HUES48 (cell line): ENCODE data around the gene ZFYVE9.
A peak's percentile ranks its signal among the peaks of the same experiment; 100 is the strongest.

Source experiments
- H3K27ac ChIP-seq: one replicate; pipeline ENCODE4 v1.7.0; 2013; ENCODE audit warnings: low read depth, low read length, inconsistent platforms
- H3K27me3 ChIP-seq: 2 replicates; pipeline ENCODE4 v1.6.1; 2013; ENCODE audit warnings: mild to moderate bottlenecking, low read length; ENCODE audit not compliant: control insufficient read depth, insufficient read depth
- H3K36me3 ChIP-seq: 2 replicates; pipeline ENCODE4 v1.6.1; 2013; ENCODE audit warnings: low read length; ENCODE audit not compliant: control insufficient read depth, insufficient read depth
- H3K4me1 ChIP-seq: 2 replicates; pipeline ENCODE4 v1.6.1; 2013; ENCODE audit warnings: mild to moderate bottlenecking, low read length; ENCODE audit not compliant: control insufficient read depth, insufficient read depth
- H3K4me3 ChIP-seq: 2 replicates; pipeline ENCODE4 v1.5.1; 2013; ENCODE audit warnings: mild to moderate bottlenecking, low read depth, low read length
- H3K9ac ChIP-seq: 2 replicates; pipeline ENCODE4 v1.6.1; 2013; ENCODE audit warnings: mild to moderate bottlenecking, low read depth, low read length, moderate library complexity
- H3K9me3 ChIP-seq: 2 replicates; pipeline ENCODE4 v1.6.1; 2013; ENCODE audit warnings: low read length; ENCODE audit not compliant: control insufficient read depth, insufficient read depth

ZFYVE9 gene

DNA sequence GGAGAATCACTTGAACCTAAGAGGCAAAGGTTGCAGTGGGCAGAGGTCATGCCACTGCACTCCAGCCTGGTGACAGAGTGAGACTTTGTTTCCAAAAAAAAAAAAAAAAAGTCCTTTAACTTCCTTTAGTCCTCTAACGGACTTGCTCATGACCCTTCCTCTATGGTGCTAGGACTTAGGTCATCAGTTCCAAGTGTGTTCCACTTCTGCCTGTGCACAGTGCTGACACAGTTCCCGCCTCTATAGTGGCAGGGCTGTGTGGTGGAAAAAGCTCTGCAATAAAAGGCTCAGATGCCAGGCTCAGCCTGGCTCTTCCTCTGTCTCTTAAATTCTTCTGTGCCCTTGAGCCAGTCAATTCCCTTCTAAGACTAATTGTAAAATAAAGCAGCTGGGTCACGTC is 202.1 kb downstream of the ZFYVE9 start:
- Histone ChIP-seq H3K4me1 (0 out of 2 replicates have a peak, but pooled peaks cover 2% of the 10 kb centered on the region), H3K27ac (no peak overlapping the region), H3K27me3 (no peaks in the 10 kb centered on the region), H3K36me3 (peaks cover 12% of the 10 kb centered on the region; the same call in 1 of the 2 replicates), H3K9me3 (no peaks in the 10 kb centered on the region), H3K9ac (no peak overlapping the region), H3K4me3 (no peak overlapping the region)

DNA sequence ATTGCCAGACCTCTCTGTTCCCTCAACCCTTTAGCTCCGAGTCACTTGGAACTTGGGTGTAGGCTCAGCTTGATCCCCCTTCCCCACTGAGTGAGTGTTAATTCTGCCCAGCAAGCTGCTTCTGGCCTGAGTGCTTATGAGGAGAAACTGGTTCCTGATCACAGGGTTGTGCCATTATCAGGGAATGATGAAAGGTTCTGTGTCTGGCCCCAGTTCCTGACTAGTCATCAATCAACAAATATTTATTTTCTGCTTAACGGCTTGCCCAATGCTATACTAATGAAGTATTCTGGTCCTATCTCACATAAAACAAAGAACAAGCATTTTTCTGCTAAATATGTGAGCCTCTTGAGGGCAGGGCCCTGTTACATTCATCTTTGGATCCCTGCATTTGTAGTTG is 203.4 kb downstream of the ZFYVE9 start:
- Histone ChIP-seq H3K9ac (no peak overlapping the region), H3K4me3 (no peak overlapping the region), H3K27me3 (no peaks in the 10 kb centered on the region), H3K36me3 (peaks cover 5% of the 10 kb centered on the region; the same call in 1 of the 2 replicates), H3K27ac (no peak overlapping the region), H3K9me3 (no peaks in the 10 kb centered on the region), H3K4me1 (0 out of 2 replicates have a peak, but pooled peaks cover 2% of the 10 kb centered on the region)

DNA sequence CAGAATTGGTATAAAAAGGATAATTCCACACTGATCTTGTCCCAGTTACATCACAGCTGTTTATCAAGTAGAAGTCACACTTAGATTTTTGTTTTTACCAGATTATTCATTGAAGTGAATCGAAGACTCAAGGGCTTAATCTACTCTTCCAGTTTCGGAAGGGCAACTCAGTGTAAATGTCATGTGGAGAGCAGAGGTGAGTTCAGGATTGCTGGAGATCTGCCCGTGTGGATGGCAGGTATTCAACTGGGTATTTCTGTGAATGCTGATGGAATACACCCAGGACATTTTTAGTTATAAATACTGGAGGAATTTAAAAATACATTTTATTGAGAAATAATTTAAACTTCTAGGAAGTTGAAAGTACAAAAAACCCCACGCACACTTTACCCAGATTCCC is 204.8 kb downstream of the ZFYVE9 start:
- Histone ChIP-seq H3K4me1 (peaks cover 12% of the 10 kb centered on the region), H3K9ac (no peak overlapping the region), H3K36me3 (peaks cover 5% of the 10 kb centered on the region; the same call in 1 of the 2 replicates), H3K9me3 (no peaks in the 10 kb centered on the region), H3K4me3 (no peak overlapping the region), H3K27me3 (no peaks in the 10 kb centered on the region), H3K27ac (no peak overlapping the region)

- no peak overlapping the region for H3K4me3 ChIP-seq
- H3K27me3 ChIP-seq = no peaks in the 10 kb centered on the region
- peak overlapping the region; percentile 25 for H3K27ac ChIP-seq
- H3K9me3 ChIP-seq = no peaks in the 10 kb centered on the region
- H3K4me1 ChIP-seq = peaks cover 17% of the 10 kb centered on the region
- H3K9ac ChIP-seq = no peak overlapping the region
- peaks cover 26% of the 10 kb centered on the region for H3K36me3 ChIP-seq
These were observed 206.9 kb downstream of the ZFYVE9 start for GRCh38 chr1:52348704-52349300.

GRCh38 chr1:52352690-52353089 is 210.8 kb downstream of the ZFYVE9 start:
- no peaks in the 10 kb centered on the region for H3K27me3 ChIP-seq
- no peaks in the 10 kb centered on the region for H3K9me3 ChIP-seq
- H3K4me1 ChIP-seq = peaks cover 17% of the 10 kb centered on the region
- H3K9ac ChIP-seq = no peak overlapping the region
- no peak overlapping the region for H3K27ac ChIP-seq
- no peak overlapping the region for H3K4me3 ChIP-seq
- peaks cover 60% of the 10 kb centered on the region for H3K36me3 ChIP-seq

GRCh38 chr1:52355436-52355835 is 213.5 kb downstream of the ZFYVE9 start:
- no peak overlapping the region for H3K4me3 ChIP-seq
- peaks cover 87% of the 10 kb centered on the region for H3K36me3 ChIP-seq
- H3K9me3 ChIP-seq = no peaks in the 10 kb centered on the region
- H3K27me3 ChIP-seq = no peaks in the 10 kb centered on the region
- no peak overlapping the region for H3K27ac ChIP-seq
- no peak overlapping the region for H3K9ac ChIP-seq
- peaks cover 13% of the 10 kb centered on the region for H3K4me1 ChIP-seq

DNA sequence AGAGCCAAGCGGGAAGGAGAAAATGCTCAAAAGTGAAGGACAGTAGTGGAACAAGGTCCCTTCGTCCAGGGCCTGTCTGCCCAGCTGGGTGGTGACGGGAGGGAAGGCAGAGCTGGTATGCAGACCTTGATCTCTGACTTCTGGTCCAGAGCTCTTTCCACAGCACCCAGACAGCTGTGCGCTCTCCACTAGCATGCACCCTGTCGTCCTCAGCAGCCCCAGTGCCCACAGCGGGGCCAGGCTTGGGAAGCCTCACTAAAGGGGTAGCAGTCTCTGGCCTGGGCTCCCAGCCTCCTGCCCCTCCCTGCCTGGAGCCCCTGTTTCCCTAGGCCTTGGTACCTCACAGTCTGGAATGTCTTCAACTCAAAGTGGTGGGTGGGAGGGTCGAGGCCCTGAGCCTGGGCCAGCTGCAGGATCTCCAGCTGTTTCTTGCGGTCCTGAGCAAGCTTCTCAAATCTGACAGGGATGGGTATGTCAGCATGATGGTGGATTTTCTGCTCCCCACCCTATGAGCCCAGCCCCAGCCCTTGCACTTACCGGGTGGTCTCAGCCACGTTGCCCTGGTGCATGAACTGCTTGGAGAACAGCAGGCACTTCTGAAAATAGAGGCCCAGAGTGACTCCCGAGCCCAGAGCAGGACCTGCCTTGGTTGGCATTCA is 214.1 kb downstream of the ZFYVE9 start:
- no peak overlapping the region for H3K9ac ChIP-seq
- H3K9me3 ChIP-seq = no peaks in the 10 kb centered on the region
- H3K4me1 ChIP-seq = peaks cover 9% of the 10 kb centered on the region
- H3K27me3 ChIP-seq = no peaks in the 10 kb centered on the region
- peaks cover 93% of the 10 kb centered on the region for H3K36me3 ChIP-seq
- no peak overlapping the region for H3K4me3 ChIP-seq
- no peak overlapping the region for H3K27ac ChIP-seq

DNA sequence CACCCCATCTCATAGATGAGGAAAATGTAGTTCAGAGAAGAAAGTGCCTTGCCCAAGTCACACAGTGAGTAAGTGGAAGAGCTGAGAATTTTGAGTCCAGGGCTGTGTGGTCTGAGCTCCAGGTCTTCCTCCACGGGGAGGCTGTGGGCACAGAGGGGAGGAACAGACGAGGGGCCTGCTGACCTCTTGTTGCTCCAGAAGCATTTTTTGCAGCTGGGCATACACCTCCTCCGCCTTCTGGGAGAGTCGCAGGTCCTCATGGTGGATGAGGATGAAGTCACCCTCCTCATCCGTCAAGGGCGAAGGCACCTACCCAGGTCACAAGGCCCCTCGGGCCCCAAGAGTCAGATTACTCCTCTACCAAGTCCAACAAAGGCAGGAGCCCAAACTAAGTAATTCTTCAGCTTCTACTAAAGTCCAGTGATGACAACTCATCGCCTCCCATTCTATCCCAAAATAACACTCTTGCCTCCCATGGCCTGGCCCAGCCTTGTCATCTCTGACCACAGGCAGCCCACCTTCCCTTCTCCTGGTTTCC is 215.0 kb downstream of the ZFYVE9 start:
- Histone ChIP-seq H3K27me3 (no peaks in the 10 kb centered on the region), H3K36me3 (peaks cover 100% of the 10 kb centered on the region), H3K9me3 (no peaks in the 10 kb centered on the region), H3K4me1 (peaks cover 2% of the 10 kb centered on the region), H3K9ac (no peak overlapping the region), H3K4me3 (no peak overlapping the region), H3K27ac (no peak overlapping the region)

DNA sequence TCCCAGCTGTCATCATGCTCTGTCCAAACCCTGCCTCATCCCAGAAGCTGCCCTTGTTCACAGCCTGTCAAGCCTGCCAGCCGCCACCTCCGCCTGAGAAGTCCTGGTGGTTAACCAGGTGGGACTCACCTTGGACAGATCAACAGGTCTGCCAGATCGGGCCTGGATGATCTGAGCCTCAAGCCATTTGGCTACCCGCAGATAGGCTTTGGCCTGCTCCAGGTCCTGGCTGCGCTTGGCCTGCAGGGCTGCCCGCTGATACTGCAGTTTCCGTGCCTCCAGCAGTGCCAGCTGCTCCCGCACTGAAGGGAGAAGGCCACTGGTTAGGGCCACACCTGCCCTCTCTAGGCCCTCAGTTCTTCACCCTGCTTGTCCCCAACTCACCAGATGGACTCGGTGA is 215.5 kb downstream of the ZFYVE9 start:
- Histone ChIP-seq H3K9ac (no peak overlapping the region), H3K4me1 (no peaks in the 10 kb centered on the region), H3K27me3 (no peaks in the 10 kb centered on the region), H3K36me3 (peaks cover 100% of the 10 kb centered on the region), H3K27ac (no peak overlapping the region), H3K9me3 (no peaks in the 10 kb centered on the region), H3K4me3 (no peak overlapping the region)

GRCh38 chr1:52358851-52359497 is 217.1 kb downstream of the ZFYVE9 start:
- Histone ChIP-seq H3K9ac (no peak overlapping the region), H3K27me3 (no peaks in the 10 kb centered on the region), H3K9me3 (no peaks in the 10 kb centered on the region), H3K4me3 (no peak overlapping the region), H3K27ac (no peak overlapping the region), H3K36me3 (peaks cover 93% of the 10 kb centered on the region), H3K4me1 (no peaks in the 10 kb centered on the region)
